HG03457 (cell line): ENCODE results near the gene SUMO4.
"Not testable (repeated sequence)": the region's sequence is repeated elsewhere in the genome, so short reads cannot be mapped to it uniquely, and the experiment has no call there.

ENCODE experiments used
- ATAC-seq: cut with Tn5 transposase; IDR thresholded peaks from one replicate; pipeline ENCODE4 v1.9.1; 2021; ENCODE audit warnings: moderate number of reproducible peaks; ENCODE audit not compliant: unreplicated experiment

The SUMO4 gene

DNA sequence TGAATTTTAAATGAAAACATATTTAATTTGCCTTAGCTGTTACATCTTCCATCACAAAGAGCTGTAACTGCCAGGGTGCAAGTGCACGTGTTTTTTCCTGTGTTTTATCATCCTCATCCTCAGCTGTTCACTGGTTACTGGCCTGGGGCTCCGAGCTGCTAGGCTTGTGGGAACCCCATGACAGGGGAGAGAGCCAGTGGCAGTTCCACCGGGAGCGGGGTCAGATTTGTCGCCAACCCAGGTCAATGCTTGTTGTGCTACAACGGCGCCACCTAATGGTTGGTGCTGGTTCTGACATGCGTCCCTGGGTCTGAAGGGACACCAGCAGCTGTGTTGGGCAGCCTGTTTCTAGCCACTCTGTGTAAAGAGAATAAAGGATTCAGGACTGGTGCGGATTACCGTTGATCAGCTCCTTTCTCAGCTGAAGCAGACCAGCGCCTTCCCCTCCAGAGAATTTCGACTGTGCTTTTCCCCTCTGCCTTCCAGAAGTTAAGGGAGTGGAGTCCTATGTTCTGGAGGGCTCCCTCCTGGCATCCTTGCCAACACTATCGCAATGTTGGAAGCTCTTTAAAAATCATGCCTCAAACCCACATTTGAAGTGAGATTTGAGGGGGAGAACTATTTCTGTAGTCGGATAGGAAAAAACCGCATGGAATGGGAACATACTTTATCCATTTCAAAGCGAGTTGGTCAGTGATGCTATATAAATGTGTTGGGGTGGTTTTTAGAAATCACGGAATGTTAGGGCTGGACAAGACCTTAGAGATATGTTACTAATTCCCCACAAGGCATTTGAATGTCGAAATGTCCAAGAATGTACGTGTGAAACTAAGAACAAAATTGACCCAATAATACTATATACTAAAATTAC lies 32.1 kb downstream of the SUMO4 start:
- ATAC-seq: peak; percentile 66

DNA sequence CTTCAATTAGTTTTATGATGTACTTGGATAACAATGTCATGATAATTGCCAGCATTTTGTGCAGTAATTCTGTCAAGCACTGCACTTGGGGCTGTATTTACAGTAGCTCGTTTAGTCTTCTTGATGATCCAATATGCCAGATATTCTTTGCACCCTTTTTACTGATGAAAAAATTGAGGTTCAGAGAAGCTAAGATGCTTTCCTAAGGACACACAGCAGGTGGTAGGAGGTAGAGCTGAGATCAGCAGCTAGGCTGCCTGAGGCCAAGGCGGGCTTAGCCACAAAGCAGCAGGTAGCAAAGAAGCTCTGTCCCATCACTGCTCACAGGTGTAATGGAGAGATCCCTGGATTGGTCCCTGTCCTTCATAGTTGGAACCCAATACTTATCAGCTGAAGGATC lies 33.3 kb downstream of the SUMO4 start:
- ATAC-seq: no peak

DNA sequence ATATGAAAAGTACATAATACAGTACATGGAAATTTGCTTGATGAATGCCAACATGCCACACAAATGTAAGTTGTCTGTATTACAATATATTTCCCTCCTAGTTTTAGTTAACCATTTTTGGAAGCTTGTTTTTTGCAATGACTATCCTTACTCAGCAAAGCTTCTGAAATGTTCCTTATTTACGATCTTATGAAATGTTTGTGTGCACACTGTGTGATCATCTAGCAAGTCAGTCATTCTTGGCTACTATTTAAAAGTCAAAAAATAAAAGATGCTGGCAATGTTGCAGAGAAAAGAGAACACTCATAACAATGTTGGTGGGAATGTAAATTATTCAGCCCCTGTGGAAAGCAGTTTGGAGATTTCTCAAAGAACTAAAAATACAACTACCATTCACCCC lies 33.8 kb downstream of the SUMO4 start:
- no peak for ATAC-seq

DNA sequence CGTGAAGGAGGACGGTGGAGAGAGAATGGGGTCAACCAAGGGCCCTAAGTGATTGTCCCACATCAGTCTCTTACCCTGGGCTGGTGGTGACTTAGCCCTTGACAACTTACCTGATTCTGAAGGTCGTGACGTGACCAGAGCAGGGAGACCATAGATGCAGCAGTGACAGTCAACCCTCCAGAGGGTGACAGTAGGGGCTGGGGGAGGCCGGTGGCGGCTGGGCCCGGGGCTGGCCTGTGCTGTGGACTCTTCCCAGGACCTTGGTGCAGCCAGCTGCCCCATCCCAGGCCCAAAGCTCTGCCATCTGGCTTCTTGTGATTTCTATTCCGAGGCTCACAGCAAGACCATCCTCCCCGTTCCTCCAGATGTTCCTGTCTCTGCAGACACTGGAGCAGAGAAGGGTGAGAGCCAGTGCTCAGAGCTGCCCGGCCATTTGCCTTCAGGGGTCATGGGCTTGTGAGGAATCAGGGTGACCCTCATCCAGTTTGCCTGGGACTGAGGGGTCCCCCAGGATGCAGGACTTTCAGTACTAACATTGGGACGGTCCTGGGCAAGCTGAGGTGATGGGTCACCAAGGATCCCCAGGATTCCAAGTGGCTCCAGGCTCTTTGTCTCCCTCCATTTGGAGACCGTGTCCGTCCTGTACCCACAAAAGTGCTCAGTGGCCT lies 36.0 kb downstream of the SUMO4 start:
- no peak for ATAC-seq

DNA sequence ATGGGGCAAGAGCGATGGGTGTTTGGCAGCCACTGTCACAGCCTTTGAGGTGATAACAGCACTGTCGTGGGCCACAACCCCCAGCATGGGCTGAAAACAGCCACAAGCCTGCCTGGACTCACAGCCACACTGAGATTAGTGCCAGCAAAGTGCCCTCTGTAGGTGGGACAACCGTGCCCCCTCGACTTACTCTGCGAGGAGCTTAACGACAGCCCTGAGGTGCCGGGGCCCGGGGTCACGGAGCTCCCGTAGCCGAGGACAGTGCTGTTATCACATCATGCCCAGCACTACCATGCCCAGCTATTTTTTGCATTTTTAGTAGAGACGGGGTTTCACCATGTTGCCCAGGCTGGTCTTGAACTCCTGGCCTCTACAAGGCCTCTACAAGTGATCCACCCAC lies 36.6 kb downstream of the SUMO4 start:
- no peak for ATAC-seq

DNA sequence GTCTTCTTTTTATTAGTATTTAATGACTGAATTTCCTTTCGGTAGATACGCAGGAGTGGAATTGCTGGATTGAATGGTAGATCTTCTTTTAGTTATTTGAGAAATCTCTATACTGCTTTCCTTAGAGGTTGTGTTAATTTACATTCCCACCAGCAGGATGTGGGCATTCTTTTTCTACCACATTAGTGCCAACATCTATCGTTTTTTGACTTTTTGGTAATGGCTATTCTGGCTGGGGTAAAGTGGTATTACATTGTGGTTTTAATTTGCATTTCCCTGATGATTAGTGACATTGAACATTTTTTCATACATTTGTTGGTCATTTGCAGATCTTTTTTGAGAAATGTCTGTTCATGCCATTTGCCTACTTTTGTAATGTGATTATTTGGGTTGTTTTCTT lies 37.1 kb downstream of the SUMO4 start:
- ATAC-seq: no peak

DNA sequence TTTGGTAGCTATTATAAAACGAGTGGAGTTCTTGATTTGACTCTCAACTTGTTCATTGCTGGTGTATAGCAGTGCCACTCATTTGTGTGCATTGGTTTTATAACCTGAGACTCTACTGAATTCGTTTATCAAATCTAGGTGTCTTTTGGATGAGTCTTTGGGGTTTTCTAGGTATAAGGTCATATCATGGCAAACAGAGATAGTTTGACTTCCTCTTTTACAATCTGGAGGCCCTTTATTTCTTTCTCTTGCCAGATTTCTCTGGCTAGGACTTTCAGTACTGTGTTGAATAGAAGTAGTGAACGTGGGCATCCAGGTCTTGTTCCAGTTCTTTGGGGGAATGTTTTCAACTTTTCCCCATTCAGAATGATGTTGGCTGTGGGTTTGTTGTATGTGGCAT lies 38.8 kb downstream of the SUMO4 start:
- no peak for ATAC-seq

DNA sequence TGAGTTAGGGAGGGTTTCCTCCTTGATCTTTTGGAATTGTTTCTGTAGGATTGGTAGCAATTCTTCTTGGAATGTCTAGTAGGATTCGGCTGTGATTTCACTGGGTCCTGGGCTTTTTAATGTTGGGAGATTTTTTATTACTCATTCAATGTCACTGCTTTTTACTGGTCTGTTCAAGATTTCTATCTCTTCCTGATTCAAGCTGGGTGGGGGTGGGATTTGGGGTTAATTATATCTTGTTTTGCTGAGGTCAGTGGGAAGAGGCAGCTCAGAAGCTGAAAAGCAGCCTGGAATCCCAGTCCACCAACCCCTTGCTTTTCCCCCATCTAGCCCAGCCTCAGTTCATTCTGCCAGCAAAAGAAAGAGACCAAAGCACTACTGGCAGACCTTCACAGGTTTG lies 39.6 kb downstream of the SUMO4 start:
- no peak for ATAC-seq

DNA sequence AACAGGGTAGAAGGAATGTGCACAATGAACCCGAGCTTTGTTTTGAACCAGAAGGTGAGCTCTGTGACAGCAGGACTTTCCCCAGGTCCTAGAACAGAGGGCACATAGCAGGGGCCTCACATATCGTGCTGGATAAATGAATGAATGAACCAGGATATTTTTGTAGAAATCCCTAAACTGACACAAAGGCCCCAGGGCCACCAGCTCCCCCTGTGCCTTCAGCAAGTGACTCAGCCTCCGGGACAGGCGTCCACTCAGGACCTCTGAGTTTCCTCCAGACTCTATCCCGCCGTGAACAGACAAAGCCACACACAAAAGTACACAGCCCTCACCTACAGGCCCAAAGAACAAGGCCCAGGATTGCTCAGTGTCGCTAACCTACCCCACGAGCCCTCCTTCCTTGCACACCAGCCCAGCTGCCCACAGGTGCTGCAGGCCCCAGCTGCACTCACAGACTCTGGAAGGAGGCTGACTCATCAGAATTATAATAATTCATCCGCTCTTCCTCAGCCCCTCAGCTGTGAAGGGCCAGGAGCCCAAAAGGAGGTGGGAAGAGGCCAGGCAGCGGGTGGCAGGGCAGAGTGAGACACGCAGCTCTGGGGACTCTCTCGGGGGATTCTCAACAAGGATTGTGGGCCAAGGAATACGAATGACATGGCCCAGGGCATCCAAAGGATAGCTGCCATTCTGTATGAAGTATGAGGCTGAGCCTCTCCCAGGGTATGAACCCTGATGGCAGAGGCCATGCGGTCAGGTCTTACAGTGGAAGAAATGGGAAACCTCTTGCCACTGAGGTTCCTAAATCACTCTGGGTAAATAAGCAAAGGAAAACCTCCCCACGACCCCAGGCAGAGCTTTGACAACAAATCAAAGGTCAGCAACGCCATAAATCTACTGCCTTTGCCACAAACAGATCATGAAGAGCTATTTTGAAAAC lies 40.9 kb downstream of the SUMO4 start:
- no peak for ATAC-seq

DNA sequence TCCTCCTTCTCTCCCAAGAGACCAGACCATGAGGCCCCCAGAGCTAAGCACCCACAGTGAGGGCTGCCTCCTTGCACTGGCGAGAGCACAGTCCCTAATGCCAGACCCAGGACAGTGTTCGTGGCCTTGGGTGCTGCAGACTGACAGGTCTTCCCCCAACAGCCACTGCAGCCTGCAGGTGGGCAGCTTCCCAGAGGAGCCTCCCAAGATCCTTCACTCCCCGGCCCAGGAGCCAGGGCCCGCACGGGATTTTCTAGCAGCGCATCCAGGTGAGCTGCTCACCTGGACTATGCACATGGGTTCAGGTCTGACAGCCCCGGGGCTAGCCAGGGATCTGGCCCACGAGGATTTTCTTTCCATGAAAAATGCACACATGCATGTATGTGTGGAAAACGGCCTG lies 41.7 kb downstream of the SUMO4 start:
- ATAC-seq: no peak

DNA sequence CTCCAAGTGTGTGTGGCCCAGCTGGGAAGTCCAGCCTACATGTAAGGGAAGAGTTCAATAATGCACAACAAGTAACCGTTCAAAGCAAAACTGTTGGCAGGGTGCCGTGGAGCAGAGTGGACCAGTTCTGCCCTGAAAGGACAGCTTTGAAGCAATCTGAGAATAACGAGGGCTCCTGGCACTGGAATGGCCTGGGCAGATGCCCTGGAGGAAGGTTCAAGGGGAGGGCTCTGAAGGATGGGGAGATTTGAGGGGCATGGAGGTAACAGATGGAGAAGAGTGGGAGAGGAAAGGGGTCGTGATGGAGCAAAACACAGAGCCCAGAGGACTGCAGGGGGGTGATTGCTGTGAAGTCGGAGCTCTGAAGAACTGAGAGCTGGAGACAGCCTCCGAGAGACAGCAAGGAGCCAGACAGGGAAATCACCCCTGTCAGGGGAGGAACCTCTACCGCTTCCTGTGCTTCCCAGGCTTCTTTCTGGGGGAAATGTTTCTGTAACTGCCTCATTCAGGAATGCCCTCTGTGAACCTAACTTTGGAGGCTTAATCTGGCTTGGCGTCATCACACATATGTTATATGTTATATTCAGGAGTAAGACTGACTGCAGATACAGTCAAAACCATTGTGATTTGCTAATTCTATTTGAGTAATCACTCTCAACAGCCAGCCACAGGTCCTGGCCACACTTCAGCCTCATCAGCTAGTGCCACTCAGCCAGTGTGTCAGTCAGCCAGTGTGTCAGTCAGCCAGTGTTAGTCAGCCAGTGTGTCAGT lies 43.5 kb downstream of the SUMO4 start:
- no peak for ATAC-seq

DNA sequence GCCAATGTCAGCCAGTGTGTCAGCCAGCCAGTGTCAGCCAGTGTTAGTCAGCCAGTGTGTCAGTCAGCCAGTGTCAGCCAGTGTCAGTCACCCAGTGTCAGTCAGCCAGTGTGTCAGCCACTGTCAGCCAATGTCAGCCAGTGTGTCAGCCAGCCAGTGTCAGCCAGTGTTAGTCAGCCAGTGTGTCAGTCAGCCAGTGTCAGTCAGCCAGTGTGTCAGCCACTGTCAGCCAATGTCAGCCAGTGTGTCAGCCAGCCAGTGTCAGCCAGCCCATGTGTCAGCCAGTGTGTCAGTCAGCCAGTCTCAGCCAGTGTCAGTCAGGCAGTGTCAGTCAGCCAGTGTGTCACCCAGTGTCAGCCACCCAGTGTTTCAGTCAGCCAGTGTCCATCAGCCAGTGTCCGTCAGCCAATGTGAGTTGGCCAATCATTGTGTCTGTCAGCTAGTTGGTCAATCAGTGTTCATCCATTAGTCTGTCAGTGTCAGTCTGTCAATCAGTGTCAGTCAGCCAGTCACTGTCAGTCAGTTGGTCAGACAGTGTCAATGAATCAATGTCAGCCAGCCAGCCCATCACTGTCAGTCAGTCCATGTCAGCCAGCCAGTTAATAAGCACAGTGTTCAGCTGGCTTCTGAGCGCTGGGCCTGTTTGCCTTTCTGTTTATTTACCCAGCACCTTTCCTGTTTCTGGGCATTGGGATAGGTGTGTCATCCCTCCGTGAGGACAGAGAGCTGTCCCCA lies 44.5 kb downstream of the SUMO4 start:
- ATAC-seq: not testable (repeated sequence)

DNA sequence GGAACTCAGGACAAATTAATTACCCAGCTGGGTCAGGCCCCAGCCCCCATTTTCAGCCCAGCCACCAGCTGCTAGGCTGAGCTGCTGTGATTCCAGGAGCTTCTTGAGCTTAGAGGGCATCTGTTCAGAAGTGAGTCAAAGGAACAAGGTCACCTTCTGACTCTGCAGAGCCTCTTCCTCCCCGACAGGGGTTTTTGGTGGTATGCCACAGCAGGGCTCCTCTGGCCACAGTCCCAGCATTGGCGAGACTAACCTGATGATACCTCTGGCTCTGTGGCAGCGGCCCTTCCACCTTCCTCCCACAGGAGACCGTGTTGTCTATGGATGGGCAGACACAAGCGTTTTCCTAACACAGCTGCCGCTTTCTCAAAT lies 45.0 kb downstream of the SUMO4 start:
- no peak for ATAC-seq

DNA sequence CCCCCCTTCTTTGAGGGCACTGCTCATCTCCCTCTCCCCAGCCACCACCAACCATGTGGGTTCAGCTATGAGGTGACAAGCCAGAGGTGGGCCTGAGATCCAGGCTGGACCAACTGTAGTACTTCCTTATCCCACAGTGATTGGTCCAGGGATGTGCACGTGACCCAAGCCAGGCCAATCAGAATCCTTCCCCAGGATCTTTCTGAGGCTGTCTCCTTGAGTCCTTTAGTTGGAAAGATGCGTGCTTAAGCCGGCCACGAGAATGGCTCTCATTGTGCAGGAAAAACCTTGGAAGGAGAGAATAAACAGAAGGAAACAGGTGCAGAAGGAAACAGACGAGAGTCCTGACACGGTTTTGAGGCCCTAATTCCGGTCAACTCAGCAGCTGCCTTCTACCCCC lies 45.5 kb downstream of the SUMO4 start:
- ATAC-seq: no peak

DNA sequence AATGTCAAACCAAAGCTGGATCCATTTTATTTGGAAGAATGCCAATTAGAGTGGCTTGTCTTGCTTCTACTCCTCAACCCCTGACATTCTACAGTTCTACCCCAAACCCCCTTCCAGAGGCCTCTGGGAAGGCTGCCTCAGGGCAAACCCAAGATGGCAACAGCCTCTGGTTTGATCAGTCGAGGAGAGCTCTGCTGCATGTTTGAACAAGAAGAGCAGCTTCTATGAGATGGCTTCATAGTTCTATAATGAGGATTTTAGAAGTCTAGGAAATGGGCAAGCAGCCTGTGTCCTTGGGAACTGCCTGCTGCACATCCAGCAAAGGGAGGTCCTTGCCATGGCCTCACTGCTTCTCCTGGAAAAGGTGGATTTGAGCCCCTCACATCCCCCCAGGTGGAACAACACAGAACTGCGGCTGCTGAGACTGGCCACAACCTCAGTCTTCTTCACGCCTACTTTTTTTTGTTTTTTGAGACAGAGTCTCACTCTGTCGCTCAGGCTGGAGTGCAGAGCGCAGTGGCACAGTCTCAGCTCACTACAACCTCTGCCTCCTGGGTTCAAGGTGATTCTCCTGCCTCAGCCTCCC lies 46.8 kb downstream of the SUMO4 start:
- no peak for ATAC-seq

DNA sequence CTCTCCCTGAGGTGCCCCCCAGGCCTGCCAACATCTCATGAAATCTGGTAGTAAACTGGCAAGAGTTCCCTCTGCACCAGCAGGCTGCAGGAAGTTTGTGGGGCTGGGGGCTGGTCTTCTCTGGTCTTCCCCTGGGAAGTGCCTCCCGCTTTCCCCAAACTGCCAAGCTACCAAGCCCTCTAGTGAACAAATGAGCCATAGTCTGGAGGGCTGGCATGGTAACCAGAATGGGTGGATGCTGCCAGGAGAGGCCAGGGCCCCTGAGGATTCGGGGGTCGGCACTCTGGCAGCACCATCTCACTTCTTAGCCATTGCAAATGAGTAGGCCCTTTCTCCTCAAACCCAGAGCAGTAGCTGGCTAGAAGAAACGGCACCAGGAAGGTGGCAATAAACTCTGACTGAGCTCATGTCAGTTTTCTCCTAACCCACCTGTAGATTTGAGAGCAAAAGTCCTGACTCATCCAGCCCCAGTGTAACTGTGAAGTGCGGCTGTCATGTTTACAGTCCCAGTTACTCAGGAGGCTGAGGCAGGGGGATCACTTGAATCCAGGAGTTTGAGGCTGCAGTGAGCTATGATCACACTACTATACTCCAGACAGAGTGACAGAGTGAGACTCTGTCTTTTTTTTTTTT lies 48.9 kb downstream of the SUMO4 start:
- no peak for ATAC-seq

DNA sequence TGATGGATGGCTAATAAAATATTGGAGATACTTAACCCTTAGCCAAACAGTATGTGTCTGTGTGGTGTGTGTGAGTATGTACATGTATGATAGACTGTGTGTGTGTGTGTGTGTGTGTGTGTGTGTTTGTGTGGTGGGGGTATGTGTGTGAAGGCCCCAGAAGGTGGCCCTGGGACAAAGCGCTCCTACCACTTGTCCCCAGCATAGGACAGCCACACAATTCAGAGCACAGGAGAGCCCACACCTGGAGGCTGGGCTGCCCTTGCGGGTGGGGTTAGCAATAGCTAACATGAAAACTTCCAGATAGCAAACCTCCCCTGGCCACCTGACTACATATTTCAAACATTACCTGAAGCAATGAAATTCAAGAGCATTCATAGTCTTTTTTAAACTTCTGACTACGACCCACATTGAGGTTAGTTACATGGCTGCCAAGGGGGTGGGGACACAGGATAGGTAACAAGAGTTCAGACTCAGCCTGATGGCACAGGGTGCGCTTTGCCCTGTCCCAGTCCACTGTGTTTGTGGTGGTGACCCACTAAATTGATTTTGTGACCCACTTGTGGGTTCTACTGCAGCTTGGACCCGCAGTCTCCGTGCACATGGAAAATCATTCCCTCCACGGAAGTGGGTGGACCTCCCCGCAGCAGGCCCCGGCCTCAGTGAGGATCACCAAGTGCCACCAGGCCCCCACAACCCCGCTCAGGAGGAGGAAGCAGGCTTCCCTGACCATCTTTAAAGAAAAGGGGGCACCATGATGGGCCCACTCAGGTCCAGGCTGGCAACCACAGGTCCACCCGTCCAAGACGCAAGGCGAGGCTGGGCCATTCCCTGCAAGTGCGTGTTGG lies 50.0 kb downstream of the SUMO4 start:
- no peak for ATAC-seq
